DMS153 treated with DMSO at 0.1 percent for 48 hours (cell line): ENCODE measurements around the gene TENT4B.

Source experiments
- DNase-seq: peaks from one replicate; lab custom pipeline; 2025; ENCODE audit not compliant: unreplicated experiment; lab: John Stamatoyannopoulos, UW

The TENT4B gene

GRCh38 chr16:50195276-50195675 is 42.2 kb downstream of the TENT4B start:
- no peak for DNase-seq

- DNase-seq: no peak
These were observed 42.6 kb downstream of the TENT4B start for GRCh38 chr16:50195756-50196155.

GRCh38 chr16:50197582-50197981 is 44.5 kb downstream of the TENT4B start:
- no peak for DNase-seq

DNA sequence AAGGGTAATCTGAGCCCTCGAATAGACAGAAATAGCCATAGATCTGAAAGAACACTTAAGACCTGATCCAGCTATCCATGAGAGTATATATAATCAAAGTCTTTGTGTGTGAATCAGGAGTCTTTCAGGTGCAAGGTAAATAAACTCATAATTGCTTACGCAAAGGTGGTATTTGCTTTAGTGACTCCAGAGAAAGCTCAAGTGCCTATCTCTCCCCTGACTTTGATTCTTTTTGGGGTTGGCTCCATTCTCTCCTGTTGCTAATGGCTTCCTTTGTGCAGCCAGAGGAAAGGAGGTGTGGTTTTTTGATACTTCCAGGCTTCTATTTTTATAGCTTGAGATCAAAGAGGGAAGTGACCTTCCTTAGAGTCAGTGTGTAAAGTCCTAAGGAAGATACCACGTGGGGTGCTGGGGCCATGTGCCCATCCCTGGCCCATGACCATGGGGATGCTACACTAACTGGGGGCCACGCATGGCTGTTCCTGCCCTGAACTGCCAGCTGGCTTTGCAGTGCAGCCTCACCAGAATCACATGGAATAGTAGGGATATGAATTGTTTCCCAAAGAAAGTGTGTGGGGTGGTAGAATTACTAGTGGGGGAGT is 45.8 kb downstream of the TENT4B start:
- peak; percentile 9 for DNase-seq

DNA sequence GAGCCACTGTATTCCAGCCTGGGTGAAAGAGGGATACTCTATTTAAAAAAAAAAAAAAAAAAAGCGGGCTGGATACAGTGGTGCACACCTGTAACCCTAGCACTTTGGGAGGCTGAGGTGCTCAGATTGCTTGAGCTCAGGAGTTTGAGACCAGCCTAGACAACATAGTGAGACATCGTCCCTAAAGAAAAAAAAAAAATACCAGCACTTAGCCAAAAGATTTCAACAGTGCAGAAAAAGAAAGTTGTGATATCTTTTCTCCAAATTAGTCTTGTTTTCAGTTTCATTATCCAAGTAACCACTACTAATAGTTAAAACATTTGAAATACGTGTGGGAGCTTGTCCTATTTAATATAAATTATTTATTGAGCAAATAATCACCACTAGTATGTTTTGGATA is 48.7 kb downstream of the TENT4B start:
- DNase-seq: no peak

DNA sequence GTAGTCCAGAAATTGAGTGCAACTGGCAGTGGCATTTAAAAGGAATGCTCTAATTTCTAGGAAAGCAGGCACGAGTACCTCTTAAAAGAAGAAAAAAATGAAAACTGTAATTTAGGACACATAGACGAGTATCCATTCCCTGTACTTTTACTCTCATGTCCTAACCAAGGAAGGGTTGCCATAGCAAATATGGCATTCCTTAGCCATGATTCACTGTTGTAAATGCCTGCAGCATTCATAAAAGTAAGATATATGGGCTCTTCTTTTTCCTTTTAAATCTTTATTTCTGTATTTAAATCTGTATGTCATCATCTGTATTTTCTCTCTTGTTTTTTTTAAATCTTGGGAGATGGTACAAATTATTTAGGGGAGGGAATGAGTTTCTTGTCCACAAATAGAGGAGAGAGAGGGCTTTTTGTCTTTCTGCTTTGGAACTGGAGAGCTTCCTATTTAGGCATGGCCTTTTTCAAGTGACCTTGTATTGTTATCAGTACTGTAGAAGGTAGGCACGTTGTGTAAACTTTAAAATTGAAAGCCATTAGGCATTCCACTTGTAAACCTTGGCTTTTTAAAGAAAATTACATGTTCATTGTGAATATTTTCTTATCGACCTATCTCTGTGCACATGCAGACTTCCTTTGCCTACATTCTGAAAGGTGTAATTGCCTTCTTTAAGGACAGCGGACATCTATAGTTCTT is 50.0 kb downstream of the TENT4B start:
- DNase-seq: no peak

DNA sequence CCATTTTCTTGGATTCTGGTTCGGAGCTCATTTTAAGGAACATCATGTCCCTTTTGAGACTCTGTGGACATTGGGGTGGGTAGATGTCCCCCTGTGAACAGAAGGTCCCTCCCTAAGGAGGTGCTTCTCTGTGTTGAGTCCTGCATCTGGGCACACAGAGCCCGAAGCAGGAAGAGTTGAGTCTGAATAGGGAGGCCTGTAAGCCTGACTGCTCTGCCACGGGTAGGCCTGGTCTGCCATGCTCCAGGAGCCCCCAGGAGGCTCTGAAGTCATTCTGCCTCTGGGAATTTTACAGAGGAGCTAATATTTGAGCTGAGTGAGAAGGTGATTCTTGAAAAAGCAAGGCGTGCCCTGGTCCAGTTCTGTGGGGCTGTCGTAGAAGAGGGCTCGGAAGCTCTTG is 50.6 kb downstream of the TENT4B start:
- DNase-seq: no peak

DNA sequence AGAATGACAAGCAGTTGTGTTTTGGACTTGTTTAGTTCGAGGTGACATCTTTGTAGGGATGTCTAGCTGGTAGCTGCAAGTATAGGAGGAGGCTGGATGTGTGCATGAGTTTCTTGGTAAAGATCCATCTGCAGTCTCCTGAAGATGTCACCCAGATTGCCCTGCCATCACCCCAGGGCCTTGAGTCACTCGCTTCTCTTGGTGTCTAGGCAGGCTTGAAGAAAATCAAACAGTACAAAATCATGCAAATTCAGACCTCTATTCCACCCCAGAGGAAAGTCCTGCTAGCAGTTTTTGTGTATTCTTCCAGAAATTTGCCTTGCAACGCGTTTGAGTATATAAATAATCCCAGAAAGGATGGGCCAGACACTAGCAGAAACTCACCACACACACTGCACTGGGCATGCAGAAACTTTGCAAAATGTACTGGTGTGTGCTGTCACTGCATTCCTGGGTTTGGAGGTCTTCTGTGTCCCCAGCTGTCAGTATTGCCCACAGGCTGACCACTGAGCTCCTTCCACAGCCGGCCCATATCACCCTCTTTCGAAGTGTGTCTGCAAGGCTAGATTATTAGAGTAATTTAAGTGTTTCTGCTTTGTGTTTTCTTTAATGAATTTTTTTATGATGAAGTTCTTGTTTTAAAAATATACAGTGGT is 51.5 kb downstream of the TENT4B start:
- no peak for DNase-seq

GRCh38 chr16:50207652-50208051 is 54.5 kb downstream of the TENT4B start:
- no peak for DNase-seq

GRCh38 chr16:50208460-50208931 is 55.4 kb downstream of the TENT4B start:
- DNase-seq: no peak

GRCh38 chr16:50209546-50210265 is 56.6 kb downstream of the TENT4B start:
- no peak for DNase-seq

GRCh38 chr16:50210266-50211038 is 57.3 kb downstream of the TENT4B start:
- DNase-seq: peak; percentile 4

DNA sequence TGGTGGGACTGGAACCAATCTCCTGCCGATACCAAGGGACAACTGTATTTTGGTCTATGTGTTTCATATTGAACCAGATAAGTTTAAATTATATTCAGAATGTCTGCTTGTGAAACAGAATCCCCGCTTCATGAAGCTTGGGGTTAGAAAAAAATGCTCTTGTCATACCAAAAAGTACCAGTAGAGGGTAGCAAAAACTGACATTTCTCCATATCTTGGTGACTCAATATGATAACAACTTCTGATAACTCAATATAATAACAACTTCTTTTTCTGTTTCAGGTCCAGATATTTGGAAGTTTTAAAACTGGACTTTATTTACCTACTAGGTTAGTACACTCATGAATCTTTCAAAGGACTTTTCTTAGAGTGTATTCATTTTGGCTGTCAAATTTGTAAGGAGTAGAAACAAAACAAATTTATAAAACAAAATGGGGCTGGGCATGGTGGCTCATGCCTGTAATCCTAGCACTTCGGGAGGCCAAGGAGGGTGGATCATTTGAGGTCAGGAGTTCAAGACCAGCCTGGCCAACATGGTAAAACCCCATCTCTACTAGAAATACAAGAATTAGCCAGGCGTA is 60.9 kb downstream of the TENT4B start:
- DNase-seq: no peak

DNA sequence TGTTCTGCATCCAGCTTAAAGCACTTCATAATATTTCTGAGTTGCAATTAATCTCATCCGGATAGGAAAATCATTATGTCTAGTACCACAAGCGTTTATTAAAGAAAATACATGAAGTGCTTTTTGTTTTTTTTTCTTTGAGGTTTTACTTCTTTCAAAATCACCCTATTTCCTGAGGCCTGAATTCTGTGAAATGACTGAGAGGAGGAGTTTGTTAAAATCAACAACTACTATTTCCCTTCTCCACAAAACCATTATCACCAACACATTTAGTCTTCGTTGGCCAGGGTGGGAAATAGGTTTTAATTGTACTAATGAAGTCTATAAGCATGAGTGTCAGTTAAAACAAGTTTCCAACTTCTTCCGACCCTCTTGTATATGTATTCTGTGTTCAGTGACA is 62.6 kb downstream of the TENT4B start:
- DNase-seq: no peak

DNA sequence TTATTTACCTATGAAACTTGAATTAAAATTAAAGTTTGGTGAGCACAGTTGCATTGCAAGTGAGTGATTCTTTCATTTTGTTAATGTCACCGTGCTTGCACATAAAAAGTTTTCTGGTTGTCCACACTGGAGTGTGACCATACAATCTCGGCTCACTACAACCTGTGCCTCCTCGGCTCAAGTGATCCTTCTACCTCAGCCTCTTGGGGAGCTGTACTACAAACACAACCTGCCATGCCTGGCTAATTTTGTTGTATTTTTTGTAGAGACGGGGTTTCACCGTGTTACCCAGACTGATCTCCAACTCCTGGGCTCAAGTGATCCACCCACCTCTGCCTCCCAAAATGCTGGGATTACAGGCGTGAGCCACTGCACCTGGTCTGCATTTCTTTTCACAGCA is 63.1 kb downstream of the TENT4B start:
- DNase-seq: no peak

GRCh38 chr16:50219402-50219975 is 66.4 kb downstream of the TENT4B start:
- DNase-seq: no peak

- DNase-seq: no peak
These were observed 71.2 kb downstream of the TENT4B start for GRCh38 chr16:50224286-50224685.

GRCh38 chr16:50227120-50227519 is 74.0 kb downstream of the TENT4B start:
- no peak for DNase-seq

GRCh38 chr16:50227665-50228064 is 74.6 kb downstream of the TENT4B start:
- no peak for DNase-seq

- no peak for DNase-seq
These were observed 75.3 kb downstream of the TENT4B start for GRCh38 chr16:50228364-50228868.
